CD14-positive monocyte (primary cell): ENCODE data around the gene MSGN1. TPM values are rescaled to one million over a fixed set of nuclear protein-coding genes. Genes with fewer than 3 reads are reported as not detected.

Source experiments
- DNase-seq, 3 donors: peaks; one replicate each; pipeline ENCODE4 v3.0.0-alpha.2; 2011 to 2022
- H2AFZ ChIP-seq: 2 replicates; pipeline ENCODE4 v1.6.0; 2012; ENCODE audit warnings: mild to moderate bottlenecking, low read depth, low read length, inconsistent platforms; ENCODE audit not compliant: insufficient read depth, poor library complexity, severe bottlenecking
- H3K27ac ChIP-seq, 2 donors: 1 replicate in 1 of 2; 2 replicates in 1 of 2; pipeline ENCODE4 v1.5.1; 2012 to 2013; ENCODE audit warnings: low read length in 2 of 2, control low read depth in 1 of 2, inconsistent platforms in 1 of 2, low read depth in 1 of 2, mild to moderate bottlenecking in 1 of 2
- H3K27me3 ChIP-seq, 2 donors: one replicate each; pipeline versions ENCODE4 v1.6.0 to v1.6.1; 2011 to 2013; ENCODE audit warnings: low read length in 2 of 2; ENCODE audit not compliant: control insufficient read depth in 2 of 2, insufficient read depth in 2 of 2
- H3K36me3 ChIP-seq, 2 donors: replicated peaks in 1 of 2; 1 replicate in 1 of 2; 2 replicates in 1 of 2; pipeline versions ENCODE4 v1.5.1 to v1.6.1; 2012 to 2013; ENCODE audit warnings: low read length in 2 of 2, control low read depth in 1 of 2, inconsistent platforms in 1 of 2, mild to moderate bottlenecking in 1 of 2; ENCODE audit not compliant: insufficient read depth in 2 of 2, control insufficient read depth in 1 of 2
- H3K4me1 ChIP-seq, 2 donors: 1 replicate in 1 of 2; 2 replicates in 1 of 2; pipeline versions ENCODE4 v1.5.1 to v1.6.1; 2012 to 2013; ENCODE audit warnings: low read length in 2 of 2, control low read depth in 1 of 2, inconsistent platforms in 1 of 2, mild to moderate bottlenecking in 1 of 2, moderate library complexity in 1 of 2; ENCODE audit not compliant: insufficient read depth in 2 of 2, control insufficient read depth in 1 of 2
- H3K4me2 ChIP-seq: replicated peaks from 2 replicates; pipeline ENCODE3; 2012; ENCODE audit warnings: low read length, moderate library complexity, mild to moderate bottlenecking; ENCODE audit not compliant: poor library complexity, severe bottlenecking; ENCODE audit errors: extremely low read depth
- H3K4me3 ChIP-seq, 3 experiments: fragments of 200-600 bp in 1 of 3; sonication (generic) in 1 of 3; replicated peaks in 1 of 3; 1 replicate in 2 of 3; 2 replicates in 1 of 3; pipeline ENCODE4 v1.5.1; 2011 to 2013; ENCODE audit warnings: low read length in 3 of 3, mild to moderate bottlenecking in 3 of 3, control low read depth in 2 of 3, low read depth in 2 of 3, inconsistent platforms in 1 of 3, moderate library complexity in 1 of 3
- H3K79me2 ChIP-seq: 2 replicates; pipeline ENCODE4 v1.6.0; 2012; ENCODE audit warnings: mild to moderate bottlenecking, control low read depth, inconsistent platforms, low read length, moderate library complexity; ENCODE audit not compliant: insufficient read depth
- H3K9ac ChIP-seq: 2 replicates; pipeline ENCODE4 v1.6.0; 2017; ENCODE audit warnings: low read length, mild to moderate bottlenecking; ENCODE audit not compliant: insufficient read depth, poor library complexity, severe bottlenecking
- H3K9me3 ChIP-seq, 2 donors: replicated peaks in 1 of 2; 1 replicate in 1 of 2; 2 replicates in 1 of 2; pipeline versions ENCODE4 v1.5.1 to v1.6.1; 2012 to 2013; ENCODE audit warnings: low read length in 2 of 2, control low read depth in 1 of 2; ENCODE audit not compliant: control insufficient read depth in 1 of 2, insufficient read depth in 1 of 2
- H4K20me1 ChIP-seq: 2 replicates; pipeline ENCODE4 v1.6.0; 2012; ENCODE audit warnings: mild to moderate bottlenecking, low read length, control low read depth, moderate library complexity; ENCODE audit not compliant: insufficient read depth
- H3K27ac Mint-ChIP-seq, 7 donors: one replicate each; pipeline ENCODE4 v1.8.0; 2020; ENCODE audit warnings: mild to moderate bottlenecking in 7 of 7, mixed read lengths in 7 of 7, moderate library complexity in 6 of 7, inconsistent platforms in 2 of 7
- H3K27me3 Mint-ChIP-seq, 3 donors: one replicate each; pipeline ENCODE4 v1.8.0; 2021 to 2022; ENCODE audit warnings: low read depth in 3 of 3, mild to moderate bottlenecking in 3 of 3, mixed read lengths in 3 of 3, moderate library complexity in 3 of 3, inconsistent platforms in 1 of 3
- H3K36me3 Mint-ChIP-seq, 2 donors: one replicate each; pipeline ENCODE4 v1.8.0; 2020; ENCODE audit warnings: mixed read lengths in 2 of 2, inconsistent platforms in 1 of 2, mild to moderate bottlenecking in 1 of 2
- H3K4me1 Mint-ChIP-seq: one replicate; pipeline ENCODE4 v1.8.0; 2020; ENCODE audit warnings: mild to moderate bottlenecking, mixed read lengths
- H3K4me3 Mint-ChIP-seq, 2 donors: one replicate each; pipeline ENCODE4 v1.8.0; 2020; ENCODE audit warnings: mild to moderate bottlenecking in 2 of 2, mixed read lengths in 2 of 2, moderate library complexity in 1 of 2
- H3K9me3 Mint-ChIP-seq, 7 donors: one replicate each; pipeline ENCODE4 v1.8.0; 2020 to 2022; ENCODE audit warnings: mixed read lengths in 7 of 7, mild to moderate bottlenecking in 6 of 7, moderate library complexity in 6 of 7, inconsistent platforms in 2 of 7
- WGBS: methylation state at CpG from one replicate; pipeline ENCODE4 v1.1.5; 2013; ENCODE audit warnings: missing lambda C conversion rate; ENCODE audit not compliant: insufficient coverage; 5-methylcytosine and 5-hydroxymethylcytosine counted together
- intact Hi-C, 2 donors: fragments of 100-400 bp; cut with micrococcal nuclease; formaldehyde crosslinking; loops; one replicate each; pipeline versions ENCODE4 v1.15.0 to v1.15.1; 2023
- polyA plus RNA-seq, 3 donors: library from polyadenylated mRNA; depleted of rRNA in 1 of 3; unstranded in 2 of 3; stranded (reverse) in 1 of 3; fragments of 300-500 nt in 2 of 3; fragments of >200 nt in 1 of 3; fragmentation: Illumina TruSeq in 2 of 3; gene quantifications; 1 replicate in 2 of 3; 2 replicates in 1 of 3; pipeline ENCODE4 v1.2.3, GENCODE V29; 2012 to 2021
- TF ChIP-seq, protein P1 (sequence below): fragments of 200-600 bp; IDR thresholded peaks from one replicate; pipeline ENCODE4 v1.8.0; 2022; ENCODE audit warnings: antibody characterized with exemption, mild to moderate bottlenecking

The MSGN1 gene
- polyA plus RNA-seq, 3 donors = not detected

DNA sequence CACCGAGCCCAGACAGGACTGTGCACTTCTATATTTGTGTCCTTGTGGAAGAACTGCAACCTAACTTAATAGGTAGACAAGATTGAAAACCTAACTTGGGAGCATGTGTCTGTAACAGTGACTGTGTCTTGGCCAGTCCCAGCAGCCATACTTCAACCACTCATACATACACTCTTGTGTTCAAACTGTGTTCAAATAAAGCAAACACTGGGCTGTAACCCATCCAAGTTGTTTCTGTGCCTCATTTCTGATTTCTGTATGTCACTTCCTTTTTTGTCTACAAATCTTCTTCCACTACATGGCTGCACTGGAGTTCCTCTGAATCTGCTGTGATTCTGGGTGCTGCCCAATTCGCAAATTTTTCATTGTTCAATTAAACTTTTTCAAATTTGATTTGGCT, 31.0 kb downstream of the MSGN1 start:
- H3K9ac ChIP-seq = no peak overlapping the region
- no peaks in the 10 kb centered on the region for H3K27me3 ChIP-seq
- H3K4me3 ChIP-seq = no peak overlapping the region
- TF ChIP-seq, protein P1, sequence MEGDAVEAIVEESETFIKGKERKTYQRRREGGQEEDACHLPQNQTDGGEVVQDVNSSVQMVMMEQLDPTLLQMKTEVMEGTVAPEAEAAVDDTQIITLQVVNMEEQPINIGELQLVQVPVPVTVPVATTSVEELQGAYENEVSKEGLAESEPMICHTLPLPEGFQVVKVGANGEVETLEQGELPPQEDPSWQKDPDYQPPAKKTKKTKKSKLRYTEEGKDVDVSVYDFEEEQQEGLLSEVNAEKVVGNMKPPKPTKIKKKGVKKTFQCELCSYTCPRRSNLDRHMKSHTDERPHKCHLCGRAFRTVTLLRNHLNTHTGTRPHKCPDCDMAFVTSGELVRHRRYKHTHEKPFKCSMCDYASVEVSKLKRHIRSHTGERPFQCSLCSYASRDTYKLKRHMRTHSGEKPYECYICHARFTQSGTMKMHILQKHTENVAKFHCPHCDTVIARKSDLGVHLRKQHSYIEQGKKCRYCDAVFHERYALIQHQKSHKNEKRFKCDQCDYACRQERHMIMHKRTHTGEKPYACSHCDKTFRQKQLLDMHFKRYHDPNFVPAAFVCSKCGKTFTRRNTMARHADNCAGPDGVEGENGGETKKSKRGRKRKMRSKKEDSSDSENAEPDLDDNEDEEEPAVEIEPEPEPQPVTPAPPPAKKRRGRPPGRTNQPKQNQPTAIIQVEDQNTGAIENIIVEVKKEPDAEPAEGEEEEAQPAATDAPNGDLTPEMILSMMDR = no peak
- H3K9me3 ChIP-seq = no peaks in the 10 kb centered on the region
- H3K9me3 Mint-ChIP-seq = no peaks in the 10 kb centered on the region
- no peak overlapping the region for H3K27ac Mint-ChIP-seq
- H3K36me3 ChIP-seq = no peaks in the 10 kb centered on the region
- H3K4me2 ChIP-seq = no peak overlapping the region
- H3K4me3 Mint-ChIP-seq = no peak overlapping the region
- no peak for DNase-seq
- no peaks in the 10 kb centered on the region for H4K20me1 ChIP-seq
- no peaks in the 10 kb centered on the region for H3K79me2 ChIP-seq
- no peaks in the 10 kb centered on the region for H3K4me1 Mint-ChIP-seq
- WGBS = 100% methylated on average over 1 of the region's 2 CpGs
- no peaks in the 10 kb centered on the region for H3K4me1 ChIP-seq
- H3K27ac ChIP-seq = no peak overlapping the region
- no peak overlapping the region for H2AFZ ChIP-seq
- H3K27me3 Mint-ChIP-seq = peaks cover 0 to 5% (median 1%) of the 10 kb centered on the region in 3 donors
- H3K36me3 Mint-ChIP-seq = no peaks in the 10 kb centered on the region
- intact Hi-C loops = no loop called here

DNA sequence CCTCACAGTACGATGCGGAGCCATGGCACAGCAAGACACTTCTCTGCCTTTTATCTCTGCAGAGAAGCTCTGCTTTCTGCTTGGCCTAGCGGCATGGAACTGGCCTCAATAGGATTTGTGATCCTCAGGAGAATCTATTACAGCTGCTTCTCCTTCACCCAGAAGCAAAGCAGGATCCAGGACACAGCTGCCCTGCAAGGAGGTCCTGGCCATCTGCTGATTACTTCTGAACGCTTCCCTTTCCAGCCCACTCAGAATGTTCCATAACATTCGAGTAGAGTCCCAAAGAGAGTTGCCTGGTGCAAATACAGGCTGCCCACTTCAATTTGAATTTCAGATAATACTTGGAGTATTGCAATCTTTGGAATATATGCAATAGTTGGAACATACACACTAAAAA, 33.0 kb downstream of the MSGN1 start:
- intact Hi-C loops = no loop called here
- H4K20me1 ChIP-seq = no peaks in the 10 kb centered on the region
- no peak overlapping the region for H3K4me2 ChIP-seq
- no peaks in the 10 kb centered on the region for H3K4me1 Mint-ChIP-seq
- H3K9ac ChIP-seq = no peak overlapping the region
- peak overlapping the region in 1 of 7 donors; percentile 13 for H3K27ac Mint-ChIP-seq
- H3K4me1 ChIP-seq = no peaks in the 10 kb centered on the region
- 94% methylated on average over 3 of the region's 5 CpGs for WGBS
- H3K27me3 Mint-ChIP-seq = peaks cover 0 to 5% (median 3%) of the 10 kb centered on the region in 3 donors
- H3K27ac ChIP-seq = no peak overlapping the region
- H3K79me2 ChIP-seq = no peaks in the 10 kb centered on the region
- peaks cover 0 to 2% (median 0%) of the 10 kb centered on the region in 7 donors for H3K9me3 Mint-ChIP-seq
- H3K4me3 Mint-ChIP-seq = no peak overlapping the region
- H3K36me3 ChIP-seq = no peaks in the 10 kb centered on the region
- DNase-seq = no peak
- TF ChIP-seq, protein P1 = no peak
- H3K36me3 Mint-ChIP-seq = no peaks in the 10 kb centered on the region
- no peak overlapping the region for H2AFZ ChIP-seq
- no peaks in the 10 kb centered on the region for H3K9me3 ChIP-seq
- no peaks in the 10 kb centered on the region for H3K27me3 ChIP-seq
- no peak overlapping the region for H3K4me3 ChIP-seq
